NCI-H510A treated with DMSO at 0.1 percent for 48 hours (cell line): ENCODE results near the gene OR2A42.
"Not testable (repeated sequence)": the region's sequence is repeated elsewhere in the genome, so short reads cannot be mapped to it uniquely, and the experiment has no call there.

Experiments
- DNase-seq: peaks from one replicate; lab custom pipeline; 2025; lab: John Stamatoyannopoulos, UW

Gene OR2A42, protein sequence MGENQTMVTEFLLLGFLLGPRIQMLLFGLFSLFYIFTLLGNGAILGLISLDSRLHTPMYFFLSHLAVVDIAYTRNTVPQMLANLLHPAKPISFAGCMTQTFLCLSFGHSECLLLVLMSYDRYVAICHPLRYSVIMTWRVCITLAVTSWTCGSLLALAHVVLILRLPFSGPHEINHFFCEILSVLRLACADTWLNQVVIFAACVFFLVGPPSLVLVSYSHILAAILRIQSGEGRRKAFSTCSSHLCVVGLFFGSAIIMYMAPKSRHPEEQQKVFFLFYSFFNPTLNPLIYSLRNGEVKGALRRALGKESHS

DNA sequence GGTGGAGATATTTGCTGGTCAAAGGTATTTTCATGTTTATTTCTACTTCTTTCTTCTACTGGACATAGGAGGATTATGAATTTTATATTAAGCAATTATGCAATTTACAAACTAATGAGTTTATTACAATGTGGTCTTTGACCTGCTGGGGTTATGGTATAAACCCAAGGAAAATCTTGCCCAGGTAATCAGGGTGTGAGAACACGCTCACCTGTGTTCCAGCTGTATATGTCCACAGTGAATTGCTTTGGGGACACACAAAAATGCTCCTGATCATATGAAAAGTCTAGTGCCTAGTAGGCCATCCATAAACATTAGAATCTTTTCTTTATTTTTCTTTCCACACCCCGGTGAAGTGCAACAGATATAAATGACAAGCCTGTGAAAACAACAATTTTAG lies at the start of gene OR2A42:
TSS of gene OR2A42 (minus strand) at position 241 of the 400 bp plus-strand sequence. CDS start 6,762 bp downstream, outside the sequence.
- not testable (repeated sequence) for DNase-seq

GRCh38 chr7:144287171-144287784 lies 47.9 kb upstream of the OR2A42 start:
- DNase-seq: not testable (repeated sequence)

GRCh38 chr7:144283716-144284115 lies 44.3 kb upstream of the OR2A42 start:
- DNase-seq: not testable (repeated sequence)

DNA sequence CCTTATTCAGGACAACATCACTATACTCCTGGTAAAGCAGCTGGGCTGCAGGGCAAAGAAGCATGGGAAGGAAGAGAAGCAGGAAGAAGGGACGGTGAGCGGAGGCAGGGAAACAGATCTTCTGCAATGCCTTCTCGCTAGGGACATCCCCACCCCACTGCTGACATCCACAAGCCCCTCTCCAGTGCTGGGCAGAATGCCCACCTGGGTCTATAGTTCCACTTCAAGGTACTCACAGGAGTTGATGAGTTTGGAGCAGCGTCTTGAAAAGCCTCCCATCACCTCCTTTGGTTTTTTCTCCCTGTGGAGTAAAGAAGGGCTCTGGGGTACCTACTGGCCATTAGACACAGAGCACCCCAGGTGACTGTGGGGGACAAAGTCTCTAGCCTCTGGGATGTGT lies 43.1 kb upstream of the OR2A42 start:
- not testable (repeated sequence) for DNase-seq

GRCh38 chr7:144281981-144282380 lies 42.6 kb upstream of the OR2A42 start:
- not testable (repeated sequence) for DNase-seq

- DNase-seq: not testable (repeated sequence)
These were observed 40.6 kb upstream of the OR2A42 start for GRCh38 chr7:144280010-144280409.

- not testable (repeated sequence) for DNase-seq
These were observed 35.9 kb upstream of the OR2A42 start for GRCh38 chr7:144275281-144275680.

GRCh38 chr7:144269188-144269587 lies 29.8 kb upstream of the OR2A42 start, which contains the start of gene CTAGE8:
Gene CTAGE8, minus strand, starts transcription at chr7:144269288. Its CDS starts 38 bp downstream, at chr7:144269250.
- not testable (repeated sequence) for DNase-seq

DNA sequence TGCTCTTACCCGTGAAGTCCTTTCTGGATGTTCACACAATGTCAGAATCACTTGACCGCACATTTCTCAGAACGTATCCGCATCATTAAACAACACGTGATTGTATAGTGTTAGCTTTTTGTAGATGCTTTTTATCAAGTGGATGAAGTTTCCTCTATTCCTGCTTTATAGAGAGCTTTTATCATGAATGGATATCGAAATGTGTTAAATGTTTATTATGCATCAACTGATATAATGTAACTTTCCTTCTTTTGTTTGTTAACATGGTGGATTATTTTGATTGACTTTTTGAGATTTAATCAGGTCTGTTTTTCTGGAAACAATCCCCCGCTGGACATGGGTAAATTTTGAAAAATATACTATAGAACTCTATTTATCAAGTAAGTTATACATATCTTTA lies 25.3 kb upstream of the OR2A42 start, which contains the start of gene OR2A7:
TSS of gene OR2A7 (minus strand) at position 101 of the 400 bp plus-strand sequence. CDS start 5,164 bp downstream, outside the sequence.
- not testable (repeated sequence) for DNase-seq

- not testable (repeated sequence) for DNase-seq
These were observed 22.7 kb upstream of the OR2A42 start for GRCh38 chr7:144262128-144262527.

GRCh38 chr7:144259067-144259466 lies 19.7 kb upstream of the OR2A42 start:
- DNase-seq: not testable (repeated sequence)

GRCh38 chr7:144256112-144256511 lies 16.7 kb upstream of the OR2A42 start:
- DNase-seq: no peak

DNA sequence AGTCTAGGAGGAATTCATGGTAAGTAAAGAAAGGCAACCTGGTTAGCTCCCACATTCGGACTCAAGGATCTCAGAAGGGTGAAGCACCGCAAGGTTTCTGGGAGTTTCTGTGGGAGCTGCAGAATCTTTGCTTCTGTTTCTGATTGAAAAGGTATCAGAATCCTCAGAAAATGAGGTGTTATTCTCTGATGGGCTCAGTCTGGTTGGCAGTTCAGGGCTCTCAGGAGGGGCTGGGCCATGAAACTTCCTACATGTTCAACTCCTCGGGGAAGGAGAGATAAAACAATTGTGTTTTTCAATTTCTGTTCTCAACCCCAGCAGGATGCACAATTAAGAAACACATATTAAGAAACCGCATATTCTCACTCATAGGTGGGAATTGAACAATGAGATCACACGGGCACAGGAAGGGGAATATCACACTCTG lies 16.1 kb upstream of the OR2A42 start:
- DNase-seq: no peak

DNA sequence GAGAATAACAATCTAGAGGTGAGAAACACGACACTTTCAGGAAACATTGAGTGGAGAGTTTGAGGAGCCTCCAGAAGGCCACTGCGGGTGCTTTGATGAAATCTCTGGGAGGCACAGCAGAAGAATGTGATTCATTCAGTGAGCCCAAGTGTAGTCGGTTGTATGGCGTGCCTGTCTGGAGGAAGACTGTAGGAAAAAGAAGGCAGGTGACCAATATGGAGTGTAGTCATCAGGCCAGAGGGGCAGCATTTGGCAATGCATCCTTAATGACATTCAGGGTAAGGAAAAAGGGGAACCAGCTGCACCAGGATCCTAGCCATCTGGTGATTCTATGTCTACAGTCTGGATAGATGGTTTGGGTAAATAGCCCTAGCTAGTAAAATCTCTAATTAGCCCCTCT lies 12.9 kb upstream of the OR2A42 start:
- DNase-seq: not testable (repeated sequence)

DNA sequence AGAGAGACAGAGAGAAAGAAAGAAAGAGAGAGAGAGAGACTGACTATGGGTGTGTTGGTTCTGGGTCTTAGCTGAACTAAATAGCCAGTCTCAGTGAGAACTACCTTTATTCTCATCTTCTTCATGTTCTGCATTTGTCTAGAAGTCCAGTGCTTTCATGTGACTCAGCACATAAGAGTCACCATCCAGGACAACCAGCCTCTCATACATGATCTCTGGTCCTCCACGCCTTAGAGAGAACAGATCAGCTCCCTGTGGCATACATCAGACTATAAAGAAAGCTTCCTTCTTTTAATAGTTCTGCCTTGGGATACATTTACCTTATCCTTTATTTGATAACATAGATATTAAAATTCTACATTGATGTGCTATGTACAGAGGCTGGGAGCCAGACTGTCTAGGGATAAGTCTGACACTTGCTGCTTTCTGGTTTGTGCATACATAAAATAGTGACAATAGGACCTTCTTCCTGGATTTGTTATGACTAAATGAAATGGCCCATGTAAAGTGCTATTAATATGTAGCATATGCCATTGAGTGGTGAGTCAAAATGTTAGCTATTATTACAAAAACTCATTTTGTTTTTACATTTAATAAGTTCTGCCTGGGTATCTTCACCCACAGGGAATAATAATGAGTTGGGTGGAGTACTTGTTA lies 8.4 kb upstream of the OR2A42 start:
- DNase-seq: not testable (repeated sequence)

DNA sequence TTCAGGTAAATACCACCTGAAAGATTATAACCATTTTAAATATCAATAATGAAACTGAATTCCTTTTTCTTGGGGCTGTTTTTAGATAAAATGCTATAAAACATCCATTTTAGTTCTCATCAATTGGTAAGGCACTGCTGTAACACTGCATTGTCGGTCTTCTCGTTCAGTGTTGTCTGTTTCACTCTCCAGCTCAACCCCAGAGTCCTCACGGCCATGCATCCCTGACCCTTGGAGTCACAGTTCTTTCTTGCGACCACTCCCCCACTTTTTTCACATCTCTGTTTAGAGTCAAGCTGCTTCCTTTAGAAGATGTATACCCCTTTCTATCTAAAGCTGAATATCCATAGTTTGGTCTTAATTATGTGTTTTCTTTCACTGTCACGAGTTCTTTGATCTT lies 7.6 kb upstream of the OR2A42 start:
- not testable (repeated sequence) for DNase-seq

DNA sequence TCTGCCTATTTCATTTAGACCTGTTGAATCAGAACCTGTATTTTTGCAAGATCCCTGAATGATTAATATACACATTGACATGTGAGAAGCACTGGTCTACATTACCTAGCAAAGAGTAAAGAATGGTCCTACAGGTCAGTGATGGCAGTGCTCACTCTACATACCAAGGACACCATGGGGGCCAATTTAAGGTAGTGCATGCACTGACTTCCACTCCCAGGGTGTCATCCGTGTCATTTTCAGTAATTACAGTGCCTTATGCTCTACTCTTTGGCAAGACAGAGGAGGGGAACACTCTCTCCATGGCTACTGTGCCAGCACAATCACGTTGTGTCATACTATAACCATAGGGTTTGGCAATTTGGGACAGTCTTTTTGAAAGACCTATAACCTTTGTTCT lies 6.0 kb upstream of the OR2A42 start:
- DNase-seq: not testable (repeated sequence)

DNA sequence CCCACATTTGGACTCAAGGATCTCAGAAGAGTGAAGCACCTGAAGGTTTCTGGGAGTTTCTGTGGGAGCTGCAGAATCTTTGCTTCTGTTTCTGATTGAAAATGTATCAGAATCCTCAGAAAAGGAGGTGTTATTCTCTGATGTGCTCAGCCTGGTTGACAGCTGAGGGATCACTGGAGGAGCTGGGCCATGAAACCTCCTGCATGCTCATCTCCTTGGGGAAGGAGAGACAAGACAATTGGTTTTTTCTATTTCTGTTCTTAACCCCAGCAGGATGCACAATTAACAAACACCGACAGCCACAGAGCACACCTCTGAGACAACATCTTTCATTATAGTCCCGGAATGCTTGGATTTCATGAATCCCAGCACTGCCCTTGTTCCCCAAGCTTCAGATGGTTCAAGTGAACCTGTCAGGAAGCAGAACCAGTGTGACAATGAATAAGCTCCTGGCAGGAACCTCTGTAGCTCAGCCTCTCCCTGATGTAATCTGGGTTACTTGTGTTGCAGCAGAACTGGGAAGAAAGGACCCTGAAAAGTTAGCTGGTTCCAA lies 799 bp downstream of the OR2A42 start:
- not testable (repeated sequence) for DNase-seq

GRCh38 chr7:144233039-144233438 lies 6.4 kb downstream of the OR2A42 start:
- not testable (repeated sequence) for DNase-seq

GRCh38 chr7:144231027-144231426 lies 8.4 kb downstream of the OR2A42 start:
- DNase-seq: not testable (repeated sequence)

DNA sequence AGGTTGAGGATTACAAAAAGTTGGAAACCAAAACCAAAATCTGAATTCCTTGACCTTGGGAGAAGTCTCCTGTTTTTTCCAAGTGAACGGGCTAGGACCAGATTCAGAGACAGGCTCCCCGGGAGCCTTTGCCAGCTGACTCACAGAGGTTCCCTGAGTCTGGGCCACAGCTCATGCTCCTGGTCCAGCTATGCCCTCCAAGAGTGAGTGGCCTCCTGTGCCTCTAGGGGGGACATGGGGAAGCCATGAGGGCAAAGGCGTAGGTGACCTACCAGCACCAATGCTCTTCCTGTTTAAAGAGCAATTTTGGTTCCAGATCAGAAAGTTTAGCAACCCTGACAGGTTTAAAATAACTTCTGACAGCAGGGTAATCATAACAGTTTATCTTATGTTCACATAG lies 10.6 kb downstream of the OR2A42 start:
- DNase-seq: not testable (repeated sequence)

GRCh38 chr7:144226866-144227265 lies 12.5 kb downstream of the OR2A42 start:
- not testable (repeated sequence) for DNase-seq
